CD14-positive monocyte (primary cell): Measurements from ENCODE around the gene NUP188. TPM values are rescaled to one million over a fixed set of nuclear protein-coding genes. Genes with fewer than 3 reads are reported as not detected.

Experiments
- DNase-seq, 3 donors: peaks; one replicate each; pipeline ENCODE4 v3.0.0-alpha.2; 2011 to 2022
- H2AFZ ChIP-seq: 2 replicates; pipeline ENCODE4 v1.6.0; 2012; ENCODE audit warnings: mild to moderate bottlenecking, low read depth, low read length, inconsistent platforms; ENCODE audit not compliant: insufficient read depth, poor library complexity, severe bottlenecking
- H3K27ac ChIP-seq, 2 donors: 1 replicate in 1 of 2; 2 replicates in 1 of 2; pipeline ENCODE4 v1.5.1; 2012 to 2013; ENCODE audit warnings: low read length in 2 of 2, control low read depth in 1 of 2, inconsistent platforms in 1 of 2, low read depth in 1 of 2, mild to moderate bottlenecking in 1 of 2
- H3K27me3 ChIP-seq, 2 donors: one replicate each; pipeline versions ENCODE4 v1.6.0 to v1.6.1; 2011 to 2013; ENCODE audit warnings: low read length in 2 of 2; ENCODE audit not compliant: control insufficient read depth in 2 of 2, insufficient read depth in 2 of 2
- H3K36me3 ChIP-seq, 2 donors: replicated peaks in 1 of 2; 1 replicate in 1 of 2; 2 replicates in 1 of 2; pipeline versions ENCODE4 v1.5.1 to v1.6.1; 2012 to 2013; ENCODE audit warnings: low read length in 2 of 2, control low read depth in 1 of 2, inconsistent platforms in 1 of 2, mild to moderate bottlenecking in 1 of 2; ENCODE audit not compliant: insufficient read depth in 2 of 2, control insufficient read depth in 1 of 2
- H3K4me1 ChIP-seq, 2 donors: 1 replicate in 1 of 2; 2 replicates in 1 of 2; pipeline versions ENCODE4 v1.5.1 to v1.6.1; 2012 to 2013; ENCODE audit warnings: low read length in 2 of 2, control low read depth in 1 of 2, inconsistent platforms in 1 of 2, mild to moderate bottlenecking in 1 of 2, moderate library complexity in 1 of 2; ENCODE audit not compliant: insufficient read depth in 2 of 2, control insufficient read depth in 1 of 2
- H3K4me2 ChIP-seq: replicated peaks from 2 replicates; pipeline ENCODE3; 2012; ENCODE audit warnings: low read length, moderate library complexity, mild to moderate bottlenecking; ENCODE audit not compliant: poor library complexity, severe bottlenecking; ENCODE audit errors: extremely low read depth
- H3K4me3 ChIP-seq, 3 experiments: fragments of 200-600 bp in 1 of 3; sonication (generic) in 1 of 3; replicated peaks in 1 of 3; 1 replicate in 2 of 3; 2 replicates in 1 of 3; pipeline ENCODE4 v1.5.1; 2011 to 2013; ENCODE audit warnings: low read length in 3 of 3, mild to moderate bottlenecking in 3 of 3, control low read depth in 2 of 3, low read depth in 2 of 3, inconsistent platforms in 1 of 3, moderate library complexity in 1 of 3
- H3K79me2 ChIP-seq: 2 replicates; pipeline ENCODE4 v1.6.0; 2012; ENCODE audit warnings: mild to moderate bottlenecking, control low read depth, inconsistent platforms, low read length, moderate library complexity; ENCODE audit not compliant: insufficient read depth
- H3K9ac ChIP-seq: 2 replicates; pipeline ENCODE4 v1.6.0; 2017; ENCODE audit warnings: low read length, mild to moderate bottlenecking; ENCODE audit not compliant: insufficient read depth, poor library complexity, severe bottlenecking
- H3K9me3 ChIP-seq, 2 donors: replicated peaks in 1 of 2; 1 replicate in 1 of 2; 2 replicates in 1 of 2; pipeline versions ENCODE4 v1.5.1 to v1.6.1; 2012 to 2013; ENCODE audit warnings: low read length in 2 of 2, control low read depth in 1 of 2; ENCODE audit not compliant: control insufficient read depth in 1 of 2, insufficient read depth in 1 of 2
- H4K20me1 ChIP-seq: 2 replicates; pipeline ENCODE4 v1.6.0; 2012; ENCODE audit warnings: mild to moderate bottlenecking, low read length, control low read depth, moderate library complexity; ENCODE audit not compliant: insufficient read depth
- H3K27ac Mint-ChIP-seq, 7 donors: one replicate each; pipeline ENCODE4 v1.8.0; 2020; ENCODE audit warnings: mild to moderate bottlenecking in 7 of 7, mixed read lengths in 7 of 7, moderate library complexity in 6 of 7, inconsistent platforms in 2 of 7
- H3K27me3 Mint-ChIP-seq, 3 donors: one replicate each; pipeline ENCODE4 v1.8.0; 2021 to 2022; ENCODE audit warnings: low read depth in 3 of 3, mild to moderate bottlenecking in 3 of 3, mixed read lengths in 3 of 3, moderate library complexity in 3 of 3, inconsistent platforms in 1 of 3
- H3K36me3 Mint-ChIP-seq, 2 donors: one replicate each; pipeline ENCODE4 v1.8.0; 2020; ENCODE audit warnings: mixed read lengths in 2 of 2, inconsistent platforms in 1 of 2, mild to moderate bottlenecking in 1 of 2
- H3K4me1 Mint-ChIP-seq: one replicate; pipeline ENCODE4 v1.8.0; 2020; ENCODE audit warnings: mild to moderate bottlenecking, mixed read lengths
- H3K4me3 Mint-ChIP-seq, 2 donors: one replicate each; pipeline ENCODE4 v1.8.0; 2020; ENCODE audit warnings: mild to moderate bottlenecking in 2 of 2, mixed read lengths in 2 of 2, moderate library complexity in 1 of 2
- H3K9me3 Mint-ChIP-seq, 7 donors: one replicate each; pipeline ENCODE4 v1.8.0; 2020 to 2022; ENCODE audit warnings: mixed read lengths in 7 of 7, mild to moderate bottlenecking in 6 of 7, moderate library complexity in 6 of 7, inconsistent platforms in 2 of 7
- CTCF ChIP-seq: fragments of 200-600 bp; IDR thresholded peaks from one replicate; pipeline ENCODE4 v1.8.0; 2022; ENCODE audit warnings: antibody characterized with exemption, mild to moderate bottlenecking
- WGBS: methylation state at CpG from one replicate; pipeline ENCODE4 v1.1.5; 2013; ENCODE audit warnings: missing lambda C conversion rate; ENCODE audit not compliant: insufficient coverage; 5-methylcytosine and 5-hydroxymethylcytosine counted together
- intact Hi-C, 2 donors: fragments of 100-400 bp; cut with micrococcal nuclease; formaldehyde crosslinking; loops; one replicate each; pipeline versions ENCODE4 v1.15.0 to v1.15.1; 2023
- polyA plus RNA-seq, 3 donors: library from polyadenylated mRNA; depleted of rRNA in 1 of 3; unstranded in 2 of 3; stranded (reverse) in 1 of 3; fragments of 300-500 nt in 2 of 3; fragments of >200 nt in 1 of 3; fragmentation: Illumina TruSeq in 2 of 3; gene quantifications; 1 replicate in 2 of 3; 2 replicates in 1 of 3; pipeline ENCODE4 v1.2.3, GENCODE V29; 2012 to 2021

NUP188 gene
- polyA plus RNA-seq, 3 donors, result 10.5 to 28.2 (median 17.2) TPM

GRCh38 chr9:129012343-129012742 lies 64.8 kb downstream of the NUP188 start:
- no peaks in the 10 kb centered on the region for H3K9me3 ChIP-seq
- peaks cover 34 to 62% of the 10 kb centered on the region in 2 donors for H3K36me3 ChIP-seq
- no peak overlapping the region for H3K9ac ChIP-seq
- H4K20me1 ChIP-seq, result no peaks in the 10 kb centered on the region
- H3K27me3 Mint-ChIP-seq, result peaks cover 0 to 3% (median 0%) of the 10 kb centered on the region in 3 donors
- no peak for TF ChIP-seq CTCF
- no peak overlapping the region for H2AFZ ChIP-seq
- H3K9me3 Mint-ChIP-seq, result no peaks in the 10 kb centered on the region
- 90% methylated on average over 2 of the region's 7 CpGs for WGBS
- H3K27ac Mint-ChIP-seq, result no peak overlapping the region
- no peak overlapping the region for H3K4me3 Mint-ChIP-seq
- DNase-seq, result no peak
- H3K4me1 ChIP-seq, result peaks cover 7 to 8% of the 10 kb centered on the region in 2 donors
- no peak overlapping the region for H3K4me3 ChIP-seq
- H3K79me2 ChIP-seq, result no peaks in the 10 kb centered on the region
- intact Hi-C loops, result no loop called here
- H3K4me1 Mint-ChIP-seq, result peaks cover 9% of the 10 kb centered on the region
- no peaks in the 10 kb centered on the region for H3K27me3 ChIP-seq
- peaks cover 41 to 80% of the 10 kb centered on the region in 2 donors for H3K36me3 Mint-ChIP-seq
- no peak overlapping the region for H3K4me2 ChIP-seq
- H3K27ac ChIP-seq, result no peak overlapping the region

- no peaks in the 10 kb centered on the region for H3K9me3 Mint-ChIP-seq
- Histone ChIP-seq H3K4me1 (peaks cover 7 to 8% of the 10 kb centered on the region in 2 donors), H3K27ac (no peak overlapping the region), H3K27me3 (no peaks in the 10 kb centered on the region), H3K4me3 (no peak overlapping the region), H2AFZ (no peak overlapping the region), H3K9me3 (no peaks in the 10 kb centered on the region), H3K36me3 (peaks cover 30 to 59% of the 10 kb centered on the region in 2 donors), H3K79me2 (no peaks in the 10 kb centered on the region), H3K9ac (no peak overlapping the region), H3K4me2 (no peak overlapping the region), H4K20me1 (no peaks in the 10 kb centered on the region)
- no peak overlapping the region for H3K27ac Mint-ChIP-seq
- H3K4me1 Mint-ChIP-seq, result peaks cover 9% of the 10 kb centered on the region
- H3K36me3 Mint-ChIP-seq, result peaks cover 38 to 80% of the 10 kb centered on the region in 2 donors
- DNase-seq, result no peak
- TF ChIP-seq CTCF, result no peak
- no peak overlapping the region for H3K4me3 Mint-ChIP-seq
- WGBS, result 99% methylated on average over 9 of the region's 16 CpGs
- peaks cover 0 to 2% (median 0%) of the 10 kb centered on the region in 3 donors for H3K27me3 Mint-ChIP-seq
- intact Hi-C loops, result no loop called here
These were observed 65.5 kb downstream of the NUP188 start for GRCh38 chr9:129012893-129013448.
